ENCODE results near the gene DRGX.

Gene DRGX

GRCh38 chr10:49357910-49358309 lies 38.0 kb downstream of the DRGX start:
- no peak for DNase-seq (ENCODE audit: low read depth, low spot score)
- TF ChIP-seq, protein P1, sequence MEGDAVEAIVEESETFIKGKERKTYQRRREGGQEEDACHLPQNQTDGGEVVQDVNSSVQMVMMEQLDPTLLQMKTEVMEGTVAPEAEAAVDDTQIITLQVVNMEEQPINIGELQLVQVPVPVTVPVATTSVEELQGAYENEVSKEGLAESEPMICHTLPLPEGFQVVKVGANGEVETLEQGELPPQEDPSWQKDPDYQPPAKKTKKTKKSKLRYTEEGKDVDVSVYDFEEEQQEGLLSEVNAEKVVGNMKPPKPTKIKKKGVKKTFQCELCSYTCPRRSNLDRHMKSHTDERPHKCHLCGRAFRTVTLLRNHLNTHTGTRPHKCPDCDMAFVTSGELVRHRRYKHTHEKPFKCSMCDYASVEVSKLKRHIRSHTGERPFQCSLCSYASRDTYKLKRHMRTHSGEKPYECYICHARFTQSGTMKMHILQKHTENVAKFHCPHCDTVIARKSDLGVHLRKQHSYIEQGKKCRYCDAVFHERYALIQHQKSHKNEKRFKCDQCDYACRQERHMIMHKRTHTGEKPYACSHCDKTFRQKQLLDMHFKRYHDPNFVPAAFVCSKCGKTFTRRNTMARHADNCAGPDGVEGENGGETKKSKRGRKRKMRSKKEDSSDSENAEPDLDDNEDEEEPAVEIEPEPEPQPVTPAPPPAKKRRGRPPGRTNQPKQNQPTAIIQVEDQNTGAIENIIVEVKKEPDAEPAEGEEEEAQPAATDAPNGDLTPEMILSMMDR (IDR thresholded peaks at IDR 0.05; ENCODE audit: insufficient read depth, low read length, missing control alignments) = no peak
- H3K4me3 ChIP-seq (ENCODE audit: low read depth, low read length) = no peak overlapping the region
- POLR2A ChIA-PET = no interaction called here
- CTCF ChIA-PET = no interaction called here

DNA sequence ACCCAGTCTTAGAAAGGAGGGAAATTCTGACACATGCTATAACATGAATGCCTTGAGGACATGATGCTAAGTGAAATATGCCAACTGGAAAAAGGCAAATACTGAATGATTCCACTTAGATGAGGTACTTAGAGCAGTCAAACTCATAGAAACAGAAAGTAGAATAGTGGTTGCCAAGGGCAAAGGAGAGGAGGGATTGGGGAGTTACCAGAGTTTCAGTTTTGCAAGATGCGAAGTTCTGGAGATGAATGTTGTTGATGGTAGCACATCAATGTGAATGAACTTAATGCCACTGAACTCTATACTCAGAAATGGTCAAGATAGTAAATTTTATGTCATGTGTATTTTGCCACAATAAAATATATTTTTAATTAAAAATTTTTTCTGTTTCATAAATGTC lies 38.9 kb downstream of the DRGX start:
- ChIA-PET CTCF (no interaction called here), POLR2A (no interaction called here)
- TF ChIP-seq, protein P1 (IDR thresholded peaks at IDR 0.05; ENCODE audit: insufficient read depth, low read length, missing control alignments) = no peak
- H3K4me3 ChIP-seq (ENCODE audit: low read depth, low read length) = no peak overlapping the region
- no peak for DNase-seq (ENCODE audit: low read depth, low spot score)

GRCh38 chr10:49356181-49356580 lies 39.7 kb downstream of the DRGX start:
- DNase-seq (ENCODE audit: low read depth, low spot score) = no peak
- ChIA-PET POLR2A (no interaction called here), CTCF (no interaction called here)
- H3K4me3 ChIP-seq (ENCODE audit: low read depth, low read length) = no peak overlapping the region
- TF ChIP-seq, protein P1 (IDR thresholded peaks at IDR 0.05; ENCODE audit: insufficient read depth, low read length, missing control alignments) = no peak

DNA sequence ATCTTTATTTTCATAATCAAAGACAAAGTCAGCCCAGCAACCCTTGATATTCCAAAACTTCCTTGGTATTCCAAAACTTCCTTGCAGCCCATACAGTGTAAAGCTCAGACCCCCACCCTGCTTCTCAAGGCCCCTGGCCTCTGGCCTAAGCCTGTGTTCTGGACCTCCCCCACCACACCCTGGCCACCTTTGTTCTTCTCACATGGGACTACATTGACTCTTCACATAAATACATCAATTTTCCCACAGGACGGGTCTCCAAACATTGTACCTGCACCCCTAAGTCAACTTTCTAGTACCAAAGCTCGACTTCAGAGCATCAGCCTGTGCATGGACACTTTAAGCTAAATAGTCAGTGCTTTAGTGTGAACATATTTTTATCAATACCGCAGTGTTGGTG lies 40.7 kb downstream of the DRGX start:
- DNase-seq (ENCODE audit: low read depth, low spot score) = no peak
- POLR2A ChIA-PET = no interaction called here
- TF ChIP-seq, protein P1 (IDR thresholded peaks at IDR 0.05; ENCODE audit: insufficient read depth, low read length, missing control alignments) = no peak
- CTCF ChIA-PET = no interaction called here
- H3K4me3 ChIP-seq (ENCODE audit: low read depth, low read length) = no peak overlapping the region

DNA sequence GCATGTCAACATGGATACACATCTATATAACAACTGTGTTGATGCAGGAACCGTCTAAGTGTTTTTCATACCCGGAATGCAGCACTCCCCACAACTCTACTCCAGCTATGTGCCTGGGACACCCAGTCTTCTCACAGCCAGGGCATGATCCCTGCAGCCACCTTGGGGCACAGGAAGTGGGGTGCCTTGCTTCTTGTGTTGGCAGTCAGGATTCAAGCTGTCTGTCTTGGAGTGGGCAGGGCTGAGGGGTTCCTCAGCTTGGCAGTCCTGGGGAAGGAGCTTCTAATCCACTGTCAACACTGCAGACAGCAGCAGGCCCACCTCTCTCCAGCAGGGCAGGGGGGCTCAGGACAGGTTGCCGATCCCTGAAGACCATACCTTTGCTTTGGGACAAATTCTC lies 41.3 kb downstream of the DRGX start:
- DNase-seq (ENCODE audit: low read depth, low spot score) = no peak
- H3K4me3 ChIP-seq (ENCODE audit: low read depth, low read length) = no peak overlapping the region
- TF ChIP-seq, protein P1 (IDR thresholded peaks at IDR 0.05; ENCODE audit: insufficient read depth, low read length, missing control alignments) = no peak
- ChIA-PET POLR2A (no interaction called here), CTCF (no interaction called here)

- no peak for DNase-seq (ENCODE audit: low read depth, low spot score)
- POLR2A ChIA-PET = no interaction called here
- no peak overlapping the region for H3K4me3 ChIP-seq (ENCODE audit: low read depth, low read length)
- CTCF ChIA-PET = no interaction called here
- TF ChIP-seq, protein P1 (IDR thresholded peaks at IDR 0.05; ENCODE audit: insufficient read depth, low read length, missing control alignments) = no peak
Observed at GRCh38 chr10:49353895-49354566, 41.9 kb downstream of the DRGX start.
